ENCODE measurements around the gene TTC38. TPM values are rescaled to one million over a fixed set of nuclear protein-coding genes. Genes with fewer than 3 reads are reported as not detected.

The TTC38 gene
- total RNA-seq, 1 donor = 26.8 TPM

- no peak for DNase-seq (ENCODE audit: low read depth)
- H3K4me3 ChIP-seq (ENCODE audit: low read depth, low read length) = no peak overlapping the region
- TF ChIP-seq CTCF (IDR thresholded peaks at IDR 0.05; ENCODE audit: insufficient read depth, low read depth, low read length) = no peak
These were observed 27.0 kb downstream of the TTC38 start for GRCh38 chr22:46294784-46295183.

GRCh38 chr22:46295277-46295971, 27.6 kb downstream of the TTC38 start:
- H3K4me3 ChIP-seq (ENCODE audit: low read depth, low read length) = peak overlapping the region; percentile 80
- no peak for TF ChIP-seq CTCF (IDR thresholded peaks at IDR 0.05; ENCODE audit: insufficient read depth, low read depth, low read length)

GRCh38 chr22:46296257-46297150, 28.7 kb downstream of the TTC38 start, which contains the start of gene GTSE1:
TSS of gene GTSE1 (plus strand) at chr22:46296870. CDS start at chr22:46297401, 531 bp downstream.
- TF ChIP-seq CTCF (IDR thresholded peaks at IDR 0.05; ENCODE audit: insufficient read depth, low read depth, low read length) = peak; percentile 10
- peak; percentile 97 for DNase-seq (ENCODE audit: low read depth)
- H3K4me3 ChIP-seq (ENCODE audit: low read depth, low read length) = peak within 1 kb of the TSS; percentile 80

More at GRCh38 chr22:46295277-46295971, 27.6 kb downstream of the TTC38 start:
- no peak for DNase-seq (ENCODE audit: low read depth)

GRCh38 chr22:46297151-46297812, 29.5 kb downstream of the TTC38 start:
- DNase-seq (ENCODE audit: low read depth) = peak; percentile 28
- no peak for TF ChIP-seq CTCF (IDR thresholded peaks at IDR 0.05; ENCODE audit: insufficient read depth, low read depth, low read length)
- peak overlapping the region; percentile 80 for H3K4me3 ChIP-seq (ENCODE audit: low read depth, low read length)

- no peak for DNase-seq (ENCODE audit: low read depth)
- H3K4me3 ChIP-seq (ENCODE audit: low read depth, low read length) = no peak overlapping the region
- no peak for TF ChIP-seq CTCF (IDR thresholded peaks at IDR 0.05; ENCODE audit: insufficient read depth, low read depth, low read length)
These were observed 31.3 kb downstream of the TTC38 start for GRCh38 chr22:46299101-46299500.

- TF ChIP-seq CTCF (IDR thresholded peaks at IDR 0.05; ENCODE audit: insufficient read depth, low read depth, low read length) = no peak
- H3K4me3 ChIP-seq (ENCODE audit: low read depth, low read length) = no peak overlapping the region
- DNase-seq (ENCODE audit: low read depth) = no peak
These were observed 32.7 kb downstream of the TTC38 start for GRCh38 chr22:46300491-46300890.
